ENCODE data around the gene ATRIP.
A peak's percentile ranks its signal among the peaks of the same experiment; 100 is the strongest.

ATRIP gene

DNA sequence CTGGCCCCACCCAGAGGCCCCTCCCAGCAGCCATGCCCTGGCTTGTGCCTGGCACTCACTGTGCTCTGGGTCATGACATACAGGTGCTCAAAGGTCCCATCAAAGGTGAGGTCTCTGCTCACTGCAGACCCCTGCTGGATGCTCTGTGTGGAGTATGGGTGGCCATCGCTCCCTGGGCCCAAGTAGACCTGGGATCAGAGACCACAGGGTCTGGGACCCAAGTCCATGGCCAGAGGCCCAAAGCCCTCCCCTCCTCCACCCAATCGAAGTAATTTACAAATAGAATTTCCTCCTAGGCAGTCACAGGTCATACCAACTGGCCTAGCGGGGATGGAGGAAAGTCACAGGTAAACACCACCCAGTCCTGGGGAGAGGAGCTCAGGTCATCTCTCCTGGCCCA is 24.3 kb upstream of the ATRIP start:
- peaks cover 2% of the 10 kb centered on the region for H3K36me3 ChIP-seq (replicated peaks)
- H3K4me3 ChIP-seq (ENCODE audit: low read depth, low read length): no peak overlapping the region
- no peak for DNase-seq
- TF ChIP-seq CTCF (IDR thresholded peaks at IDR 0.05; ENCODE audit: low read depth, low read length, missing control alignments): peak; percentile 18
- in situ Hi-C loops (cut with HindIII; ENCODE audit: low pct_ligation_motif_present, low sequenced_read_pairs): no loop called here
- no peak overlapping the region for H3K27ac ChIP-seq
- H3K27me3 ChIP-seq (replicated peaks): no peaks in the 10 kb centered on the region

- DNase-seq: no peak
- no peak overlapping the region for H3K4me3 ChIP-seq (ENCODE audit: low read depth, low read length)
- in situ Hi-C loops (cut with HindIII; ENCODE audit: low pct_ligation_motif_present, low sequenced_read_pairs): no loop called here
- peaks cover 2% of the 10 kb centered on the region for H3K36me3 ChIP-seq (replicated peaks)
- no peak overlapping the region for H3K27ac ChIP-seq
- H3K27me3 ChIP-seq (replicated peaks): no peaks in the 10 kb centered on the region
- TF ChIP-seq CTCF (IDR thresholded peaks at IDR 0.05; ENCODE audit: low read depth, low read length, missing control alignments): no peak
Observed at GRCh38 chr3:48422681-48423080, 23.9 kb upstream of the ATRIP start.

- Histone ChIP-seq H3K4me3 (ENCODE audit: low read depth, low read length) (no peak overlapping the region), H3K36me3 (replicated peaks) (peaks cover 2% of the 10 kb centered on the region), H3K27ac (no peak overlapping the region), H3K27me3 (replicated peaks) (no peaks in the 10 kb centered on the region)
- DNase-seq: no peak
- in situ Hi-C loops (cut with HindIII; ENCODE audit: low pct_ligation_motif_present, low sequenced_read_pairs): no loop called here
- TF ChIP-seq CTCF (IDR thresholded peaks at IDR 0.05; ENCODE audit: low read depth, low read length, missing control alignments): no peak
Observed at GRCh38 chr3:48423241-48423882, 23.2 kb upstream of the ATRIP start.

DNA sequence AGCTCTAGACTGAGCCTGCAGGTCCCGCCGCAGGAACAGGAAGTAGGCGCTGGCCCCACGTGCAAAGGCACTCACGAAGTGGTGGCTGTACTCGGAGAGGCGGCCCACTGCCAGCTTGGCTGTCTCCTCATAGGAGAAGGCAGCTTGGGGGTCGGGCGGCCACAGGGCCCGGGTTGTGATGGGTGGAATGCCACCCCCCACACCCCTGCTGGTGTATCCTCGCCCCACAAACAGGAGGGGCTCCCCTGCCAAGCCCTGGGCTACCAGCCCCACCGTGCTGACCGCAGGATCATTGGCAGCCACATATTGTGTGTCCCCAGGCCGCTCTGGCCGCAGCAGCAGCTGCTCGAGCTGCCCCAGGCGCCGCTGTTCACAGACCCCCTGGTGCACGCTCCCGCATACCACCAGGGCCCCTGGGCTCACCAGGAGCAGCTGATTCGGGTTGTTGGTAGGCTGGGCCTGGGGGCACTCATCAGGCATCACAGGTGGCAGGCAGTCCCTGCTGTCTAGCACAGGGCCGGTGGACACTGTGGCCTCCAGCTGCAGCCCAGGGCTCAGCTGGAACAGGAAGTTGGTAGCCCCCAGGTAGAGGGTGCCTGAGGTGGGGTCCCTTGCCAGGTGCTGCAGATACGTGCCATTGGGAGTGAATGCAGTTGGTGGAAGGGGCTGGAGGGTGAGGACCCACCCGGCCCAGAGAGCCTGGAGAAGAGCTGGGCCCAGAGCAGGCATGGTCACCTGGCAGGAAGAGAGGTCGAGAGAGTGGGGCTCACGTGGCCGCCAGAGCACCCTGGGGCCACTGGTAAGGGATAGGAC is 22.4 kb upstream of the ATRIP start:
- Histone ChIP-seq H3K4me3 (ENCODE audit: low read depth, low read length) (no peak overlapping the region), H3K27me3 (replicated peaks) (no peaks in the 10 kb centered on the region), H3K36me3 (replicated peaks) (peaks cover 2% of the 10 kb centered on the region), H3K27ac (no peak overlapping the region)
- DNase-seq: no peak
- TF ChIP-seq CTCF (IDR thresholded peaks at IDR 0.05; ENCODE audit: low read depth, low read length, missing control alignments): no peak
- in situ Hi-C loops (cut with HindIII; ENCODE audit: low pct_ligation_motif_present, low sequenced_read_pairs): no loop called here

DNA sequence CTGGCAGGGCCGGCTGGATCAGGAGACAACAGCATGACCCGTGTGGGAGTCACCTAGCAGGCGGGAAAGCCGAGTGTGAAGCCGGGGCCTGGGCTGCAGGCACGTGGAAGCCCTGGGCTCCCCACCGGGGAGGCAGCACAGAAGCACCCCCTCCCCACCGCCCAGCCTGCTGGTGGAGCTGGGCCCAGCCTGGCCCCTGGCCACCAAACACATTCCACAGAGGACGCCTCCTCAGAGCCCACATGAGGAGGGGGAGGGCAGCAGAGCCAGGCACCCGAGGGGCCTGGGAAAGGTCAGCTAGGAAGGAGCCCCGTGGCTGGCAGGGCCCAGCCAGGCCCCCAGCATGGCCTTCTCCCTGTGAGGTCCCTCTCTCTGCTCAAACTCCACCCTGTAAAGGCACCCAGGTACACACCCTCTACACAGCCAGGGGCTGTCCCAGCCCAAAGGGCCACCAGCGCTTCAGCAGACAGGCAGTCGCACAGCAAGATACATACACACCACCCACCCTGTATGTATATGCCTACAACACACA is 21.2 kb upstream of the ATRIP start:
- in situ Hi-C loops (cut with HindIII; ENCODE audit: low pct_ligation_motif_present, low sequenced_read_pairs): loop anchor here (25.0 kb wide), 1 partner anchor 163 kb away; no protein-coding TSS in a partner anchor
- Histone ChIP-seq H3K27me3 (replicated peaks) (no peaks in the 10 kb centered on the region), H3K4me3 (ENCODE audit: low read depth, low read length) (no peak overlapping the region), H3K27ac (no peak overlapping the region), H3K36me3 (replicated peaks) (peaks cover 2% of the 10 kb centered on the region)
- DNase-seq: no peak
- TF ChIP-seq CTCF (IDR thresholded peaks at IDR 0.05; ENCODE audit: low read depth, low read length, missing control alignments): no peak
